ENCODE data around the gene UBE2D3.

DNA sequence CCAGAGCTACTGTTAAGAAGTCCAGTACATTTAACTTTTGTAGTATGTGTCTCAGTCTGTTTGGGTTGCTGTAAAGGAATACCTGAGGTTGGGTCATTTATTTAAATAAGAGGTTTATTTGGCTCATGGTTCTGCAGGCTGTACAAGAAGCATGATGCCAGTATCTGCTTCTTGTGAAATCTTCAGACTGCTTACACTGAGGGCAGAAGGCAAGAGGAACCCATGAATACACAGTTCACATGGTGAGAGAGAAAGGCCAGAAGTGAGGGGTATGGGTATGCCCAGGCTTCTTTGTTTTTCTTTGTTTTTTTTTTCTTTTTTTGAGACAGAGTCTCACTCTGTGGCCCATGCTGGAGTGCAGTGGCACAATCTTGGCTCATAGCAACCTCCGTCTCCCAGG lies 35.4 kb upstream of the UBE2D3 start:
- TF ChIP-seq, protein P1, sequence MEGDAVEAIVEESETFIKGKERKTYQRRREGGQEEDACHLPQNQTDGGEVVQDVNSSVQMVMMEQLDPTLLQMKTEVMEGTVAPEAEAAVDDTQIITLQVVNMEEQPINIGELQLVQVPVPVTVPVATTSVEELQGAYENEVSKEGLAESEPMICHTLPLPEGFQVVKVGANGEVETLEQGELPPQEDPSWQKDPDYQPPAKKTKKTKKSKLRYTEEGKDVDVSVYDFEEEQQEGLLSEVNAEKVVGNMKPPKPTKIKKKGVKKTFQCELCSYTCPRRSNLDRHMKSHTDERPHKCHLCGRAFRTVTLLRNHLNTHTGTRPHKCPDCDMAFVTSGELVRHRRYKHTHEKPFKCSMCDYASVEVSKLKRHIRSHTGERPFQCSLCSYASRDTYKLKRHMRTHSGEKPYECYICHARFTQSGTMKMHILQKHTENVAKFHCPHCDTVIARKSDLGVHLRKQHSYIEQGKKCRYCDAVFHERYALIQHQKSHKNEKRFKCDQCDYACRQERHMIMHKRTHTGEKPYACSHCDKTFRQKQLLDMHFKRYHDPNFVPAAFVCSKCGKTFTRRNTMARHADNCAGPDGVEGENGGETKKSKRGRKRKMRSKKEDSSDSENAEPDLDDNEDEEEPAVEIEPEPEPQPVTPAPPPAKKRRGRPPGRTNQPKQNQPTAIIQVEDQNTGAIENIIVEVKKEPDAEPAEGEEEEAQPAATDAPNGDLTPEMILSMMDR (conservative IDR thresholded peaks at IDR 0.05 in 1 of 2, IDR thresholded peaks at IDR 0.05 in 1 of 2; ENCODE audit: low read depth in 1 of 2, low read length in 2 of 2): no peak
- no peak for TF ChIP-seq EZH2 (IDR thresholded peaks at IDR 0.05; ENCODE audit: low read length, missing control alignments)
